Body of pancreas (tissue), 4 donors: ENCODE measurements around the gene WDR64. TPM values are rescaled to one million over a fixed set of nuclear protein-coding genes. Genes with fewer than 3 reads are reported as not detected.
"Not testable (repeated sequence)": the region's sequence is repeated elsewhere in the genome, so short reads cannot be mapped to it uniquely, and the experiment has no call there.

ENCODE experiments used
- ATAC-seq: fragments of 150-250 bp; one replicate; pipeline ENCODE4 v1.9.1; 2016
- DNase-seq, 4 donors: peaks; one replicate each; pipeline ENCODE4 v3.0.0-alpha.2; 2019
- H3K27ac ChIP-seq, 4 donors: fragments of 200-600 bp; sonication (generic); 1 replicate in 3 of 4; 2 replicates in 1 of 4; pipeline versions ENCODE4 v1.5.1 to v1.6.1; 2016 to 2019; ENCODE audit warnings: mild to moderate bottlenecking in 1 of 4, mixed read lengths in 1 of 4, moderate library complexity in 1 of 4
- H3K27me3 ChIP-seq, 2 donors: fragments of 200-600 bp; sonication (generic); one replicate each; pipeline ENCODE4 v1.6.0; 2016; ENCODE audit warnings: mild to moderate bottlenecking in 1 of 2
- H3K36me3 ChIP-seq, 2 donors: fragments of 200-600 bp; sonication (generic); replicated peaks in 1 of 2; 2 replicates each; pipeline ENCODE4 v1.5.1; 2016; ENCODE audit warnings: low read depth in 2 of 2; ENCODE audit not compliant: insufficient read depth in 1 of 2
- H3K4me1 ChIP-seq: fragments of 200-600 bp; sonication (generic); one replicate; pipeline ENCODE4 v1.6.0; 2016
- H3K4me3 ChIP-seq, 2 donors: fragments of 200-600 bp; sonication (generic); 1 replicate in 1 of 2; 2 replicates in 1 of 2; pipeline ENCODE4 v1.5.1; 2016 to 2019
- H3K9me3 ChIP-seq, 3 donors: fragments of 200-600 bp; sonication (generic); 1 replicate in 2 of 3; 2 replicates in 1 of 3; pipeline ENCODE4 v1.5.1; 2016
- CTCF ChIP-seq, 7 experiments: fragments of 450-650 bp in 4 of 7; fragments of 200-600 bp in 3 of 7; sonication (generic) in 3 of 7; IDR thresholded peaks; one replicate each; pipeline ENCODE4 v1.5.1; 2016 to 2019; ENCODE audit warnings: antibody characterized with exemption in 7 of 7
- POLR2A ChIP-seq, 3 donors: fragments of 450-650 bp; IDR thresholded peaks; one replicate each; pipeline ENCODE4 v1.6.1; 2016; ENCODE audit warnings: antibody characterized with exemption in 3 of 3, mild to moderate bottlenecking in 2 of 3
- WGBS, 2 donors: methylation state at CpG; one replicate each; pipeline ENCODE4 v1.1.5; 2017; 5-methylcytosine and 5-hydroxymethylcytosine counted together
- intact Hi-C: fragments of 100-400 bp; cut with DNase I; formaldehyde crosslinking; loops from one replicate; pipeline ENCODE4 v1.15.1; 2023
- total RNA-seq, 2 donors: library from RNA; depleted of rRNA; stranded (reverse); fragments of >200 nt; gene quantifications; one replicate each; pipeline ENCODE4 v1.1.0, GENCODE V29; 2016

WDR64 gene
- total RNA-seq, 2 donors from 2014 or later, result not detected

- TF ChIP-seq POLR2A (IDR thresholded peaks at IDR 0.05), result no peak
- no peak for TF ChIP-seq CTCF (IDR thresholded peaks at IDR 0.05)
- H3K36me3 ChIP-seq, result no peaks in the 10 kb centered on the region
- no peak overlapping the region for H3K4me3 ChIP-seq
- intact Hi-C loops, result no loop called here
- no peaks in the 10 kb centered on the region for H3K4me1 ChIP-seq
- DNase-seq (no peak), ATAC-seq (no peak)
- no peak overlapping the region for H3K27ac ChIP-seq
- no peaks in the 10 kb centered on the region for H3K27me3 ChIP-seq
- WGBS, 2 donors, result 70 to 92% methylated on average over 1 of the region's 1 CpG
- H3K9me3 ChIP-seq, result no peaks in the 10 kb centered on the region
Observed at GRCh38 chr1:241647658-241648057, 4.4 kb upstream of the WDR64 start.

GRCh38 chr1:241648159-241648558 is 3.9 kb upstream of the WDR64 start:
- Histone ChIP-seq H3K27me3 (no peaks in the 10 kb centered on the region), H3K4me1 (no peaks in the 10 kb centered on the region), H3K27ac (no peak overlapping the region), H3K4me3 (no peak overlapping the region), H3K36me3 (no peaks in the 10 kb centered on the region), H3K9me3 (no peaks in the 10 kb centered on the region)
- intact Hi-C loops, result no loop called here
- ATAC-seq (no peak), DNase-seq (no peak)
- 50 to 61% methylated on average over 1 of the region's 1 CpG for WGBS, 2 donors
- TF ChIP-seq POLR2A (IDR thresholded peaks at IDR 0.05) (no peak), CTCF (IDR thresholded peaks at IDR 0.05) (no peak)

GRCh38 chr1:241654019-241654418 is 1.9 kb downstream of the WDR64 start:
- Histone ChIP-seq H3K9me3 (no peaks in the 10 kb centered on the region), H3K36me3 (no peaks in the 10 kb centered on the region), H3K27me3 (no peaks in the 10 kb centered on the region), H3K4me3 (no peak overlapping the region), H3K4me1 (no peaks in the 10 kb centered on the region), H3K27ac (no peak overlapping the region)
- ATAC-seq, result no peak
- 47 to 81% methylated on average over 1 of the region's 1 CpG for WGBS, 2 donors
- intact Hi-C loops, result no loop called here
- no peak for DNase-seq
- TF ChIP-seq CTCF (IDR thresholded peaks at IDR 0.05) (no peak), POLR2A (IDR thresholded peaks at IDR 0.05) (no peak)

GRCh38 chr1:241654641-241655040 is 2.6 kb downstream of the WDR64 start:
- Histone ChIP-seq H3K27ac (no peak overlapping the region), H3K4me1 (no peaks in the 10 kb centered on the region), H3K27me3 (no peaks in the 10 kb centered on the region), H3K36me3 (no peaks in the 10 kb centered on the region), H3K9me3 (no peaks in the 10 kb centered on the region), H3K4me3 (no peak overlapping the region)
- intact Hi-C loops, result no loop called here
- 60 to 72% methylated on average over 1 of the region's 1 CpG for WGBS, 2 donors
- no peak for DNase-seq
- no peak for ATAC-seq
- TF ChIP-seq POLR2A (IDR thresholded peaks at IDR 0.05), result no peak
- TF ChIP-seq CTCF (IDR thresholded peaks at IDR 0.05), result no peak

GRCh38 chr1:241658081-241658793 is 6.2 kb downstream of the WDR64 start:
- ATAC-seq (no peak), DNase-seq (no peak)
- WGBS, 2 donors, result 85 to 88% methylated on average over 3 of the region's 3 CpGs
- intact Hi-C loops, result no loop called here
- Histone ChIP-seq H3K36me3 (no peaks in the 10 kb centered on the region), H3K4me3 (no peak overlapping the region), H3K27me3 (no peaks in the 10 kb centered on the region), H3K27ac (no peak overlapping the region), H3K9me3 (no peaks in the 10 kb centered on the region), H3K4me1 (no peaks in the 10 kb centered on the region)
- TF ChIP-seq POLR2A (IDR thresholded peaks at IDR 0.05) (no peak), CTCF (IDR thresholded peaks at IDR 0.05) (no peak)

GRCh38 chr1:241659016-241659415 is 6.9 kb downstream of the WDR64 start:
- ATAC-seq, H3K9me3 ChIP-seq, H3K27ac ChIP-seq, H3K36me3 ChIP-seq, H3K4me3 ChIP-seq, H3K4me1 ChIP-seq, DNase-seq, intact Hi-C loops, H3K27me3 ChIP-seq: not testable (repeated sequence)
- WGBS, 2 donors, result 81 to 88% methylated on average over 2 of the region's 2 CpGs
